Suprapubic skin (tissue), 4 donors: Measurements from ENCODE around the gene WDR5. TPM values are rescaled to one million over a fixed set of nuclear protein-coding genes. Genes with fewer than 3 reads are reported as not detected.
"Not testable (repeated sequence)": the region's sequence is repeated elsewhere in the genome, so short reads cannot be mapped to it uniquely, and the experiment has no call there.

Experiments used
- DNase-seq, 2 donors: peaks; one replicate each; pipeline ENCODE4 v3.0.0-alpha.2; 2019; ENCODE audit warnings: low spot score in 2 of 2
- H3K27ac ChIP-seq: fragments of 200-600 bp; sonication (generic); one replicate; pipeline ENCODE4 v1.5.1; 2019
- H3K27me3 ChIP-seq: fragments of 200-600 bp; sonication (generic); one replicate; pipeline ENCODE4 v1.5.1; 2019
- H3K36me3 ChIP-seq: fragments of 200-600 bp; sonication (generic); one replicate; pipeline ENCODE4 v1.5.1; 2019
- H3K4me1 ChIP-seq: fragments of 200-600 bp; sonication (generic); one replicate; pipeline ENCODE4 v1.5.1; 2019
- H3K4me3 ChIP-seq: fragments of 200-600 bp; sonication (generic); one replicate; pipeline ENCODE4 v1.5.1; 2019; ENCODE audit warnings: mild to moderate bottlenecking
- H3K9me3 ChIP-seq: fragments of 200-600 bp; sonication (generic); one replicate; pipeline ENCODE4 v1.5.1; 2019
- CTCF ChIP-seq, 2 donors: fragments of 200-600 bp in 1 of 2; fragments of 450-650 bp in 1 of 2; sonication (generic) in 1 of 2; IDR thresholded peaks; one replicate each; pipeline ENCODE4 v1.5.1; 2016 to 2019; ENCODE audit warnings: antibody characterized with exemption in 2 of 2, mild to moderate bottlenecking in 1 of 2, moderate library complexity in 1 of 2
- EP300 ChIP-seq: sonication (generic); formaldehyde crosslinking; IDR thresholded peaks from one replicate; pipeline ENCODE4 v1.6.1; 2017; ENCODE audit warnings: antibody characterized with exemption
- POLR2A ChIP-seq, 2 donors: fragments of 450-650 bp; IDR thresholded peaks; one replicate each; pipeline ENCODE4 v1.6.1; 2017; ENCODE audit warnings: antibody characterized with exemption in 2 of 2, mild to moderate bottlenecking in 2 of 2, moderate library complexity in 2 of 2
- POLR2AphosphoS5 ChIP-seq, 3 donors: sonication (generic); formaldehyde crosslinking; IDR thresholded peaks; one replicate each; pipeline ENCODE4 v1.6.1; 2017; ENCODE audit warnings: antibody characterized with exemption in 3 of 3
- WGBS: methylation state at CpG from one replicate; pipeline ENCODE4 v1.1.5; 2018; 5-methylcytosine and 5-hydroxymethylcytosine counted together
- total RNA-seq, 4 donors: library from RNA; depleted of rRNA; stranded (reverse); fragments of >200 nt; gene quantifications; one replicate each; pipeline ENCODE4 v1.1.0, GENCODE V29; 2016

The WDR5 gene
- total RNA-seq, 4 donors from 2014 or later: 21.7 to 37.8 (median 26.5) TPM

GRCh38 chr9:134101623-134102149, 34.2 kb upstream of the WDR5 start:
- Histone ChIP-seq H3K9me3 (no peaks in the 10 kb centered on the region), H3K36me3 (no peaks in the 10 kb centered on the region), H3K27ac (no peak overlapping the region), H3K4me1 (no peaks in the 10 kb centered on the region), H3K4me3 (no peak overlapping the region), H3K27me3 (peaks cover 25% of the 10 kb centered on the region)
- WGBS: 73% methylated on average over 8 of the region's 11 CpGs
- no peak for TF ChIP-seq CTCF (IDR thresholded peaks at IDR 0.05)
- no peak for TF ChIP-seq POLR2A (IDR thresholded peaks at IDR 0.05)
- TF ChIP-seq EP300: no peak
- no peak for TF ChIP-seq POLR2AphosphoS5 (IDR thresholded peaks at IDR 0.05)
- no peak for DNase-seq

GRCh38 chr9:134103391-134103998, 32.4 kb upstream of the WDR5 start:
- WGBS: 71% methylated on average over 5 of the region's 5 CpGs
- H3K4me3 ChIP-seq: no peak overlapping the region
- no peak for TF ChIP-seq POLR2AphosphoS5 (IDR thresholded peaks at IDR 0.05)
- TF ChIP-seq POLR2A (IDR thresholded peaks at IDR 0.05): no peak
- no peak for TF ChIP-seq CTCF (IDR thresholded peaks at IDR 0.05)
- no peak for TF ChIP-seq EP300
- no peaks in the 10 kb centered on the region for H3K36me3 ChIP-seq
- DNase-seq: no peak
- peaks cover 25% of the 10 kb centered on the region for H3K27me3 ChIP-seq
- no peaks in the 10 kb centered on the region for H3K4me1 ChIP-seq
- H3K27ac ChIP-seq: no peak overlapping the region
- H3K9me3 ChIP-seq: no peaks in the 10 kb centered on the region

DNA sequence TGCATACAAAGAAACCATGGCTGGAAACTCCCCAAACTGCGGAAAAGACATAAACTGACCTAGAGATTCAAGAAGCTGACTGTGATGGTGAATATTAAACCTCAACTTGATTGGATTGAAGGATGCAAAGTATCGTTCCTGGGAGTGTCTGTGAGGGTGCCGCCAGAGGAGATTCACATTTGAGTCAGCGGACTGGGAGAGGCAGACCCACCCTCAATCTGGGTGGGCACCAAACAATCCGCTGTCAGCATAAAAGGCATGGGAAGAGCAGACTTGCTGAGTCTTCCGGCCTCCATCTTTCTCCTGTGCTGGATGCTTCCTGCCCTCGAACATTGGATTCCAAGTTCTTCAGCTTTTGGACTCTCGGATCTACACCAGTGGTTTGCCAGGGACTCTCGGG, 24.8 kb upstream of the WDR5 start:
- TF ChIP-seq POLR2A (IDR thresholded peaks at IDR 0.05): no peak
- no peak for TF ChIP-seq POLR2AphosphoS5 (IDR thresholded peaks at IDR 0.05)
- TF ChIP-seq EP300: no peak
- TF ChIP-seq CTCF (IDR thresholded peaks at IDR 0.05): no peak
- no peaks in the 10 kb centered on the region for H3K4me1 ChIP-seq
- H3K27ac ChIP-seq: no peak overlapping the region
- DNase-seq: no peak
- WGBS: 85% methylated on average over 8 of the region's 9 CpGs
- no peaks in the 10 kb centered on the region for H3K9me3 ChIP-seq
- H3K36me3 ChIP-seq: no peaks in the 10 kb centered on the region
- H3K4me3 ChIP-seq: no peak overlapping the region
- no peaks in the 10 kb centered on the region for H3K27me3 ChIP-seq

DNA sequence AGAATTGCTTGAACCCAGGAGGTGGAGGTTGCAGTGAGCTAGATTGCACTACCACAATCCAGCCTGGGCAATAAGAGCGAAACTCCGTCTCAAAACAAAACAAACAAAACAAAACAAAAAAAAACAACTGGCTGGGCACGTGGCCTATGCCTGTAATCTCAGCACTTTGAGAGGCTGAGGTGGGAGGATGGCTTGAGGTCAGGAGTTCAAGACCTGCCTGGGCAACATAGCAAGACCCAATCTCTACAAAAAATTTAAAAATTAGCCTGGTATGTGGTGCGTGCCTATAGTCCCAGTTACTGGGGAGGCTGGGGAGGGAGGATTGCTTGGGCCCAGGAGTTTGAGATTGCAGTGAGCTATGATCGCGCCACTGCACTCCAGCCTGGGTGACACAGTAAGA, 23.3 kb upstream of the WDR5 start:
- no peak for DNase-seq
- 92% methylated on average over 6 of the region's 6 CpGs for WGBS
- H3K27ac ChIP-seq: no peak overlapping the region
- no peak overlapping the region for H3K4me3 ChIP-seq
- H3K4me1 ChIP-seq: no peaks in the 10 kb centered on the region
- no peaks in the 10 kb centered on the region for H3K36me3 ChIP-seq
- TF ChIP-seq POLR2AphosphoS5 (IDR thresholded peaks at IDR 0.05) (no peak), CTCF (IDR thresholded peaks at IDR 0.05) (no peak), POLR2A (IDR thresholded peaks at IDR 0.05) (no peak), EP300 (no peak)
- no peaks in the 10 kb centered on the region for H3K27me3 ChIP-seq
- H3K9me3 ChIP-seq: no peaks in the 10 kb centered on the region

- not testable (repeated sequence) for DNase-seq, H3K4me1 ChIP-seq, H3K27ac ChIP-seq, H3K4me3 ChIP-seq, H3K27me3 ChIP-seq, H3K36me3 ChIP-seq, H3K9me3 ChIP-seq
- 99% methylated on average over 10 of the region's 26 CpGs for WGBS
Measured at GRCh38 chr9:134118972-134119371, 16.9 kb upstream of the WDR5 start.

DNA sequence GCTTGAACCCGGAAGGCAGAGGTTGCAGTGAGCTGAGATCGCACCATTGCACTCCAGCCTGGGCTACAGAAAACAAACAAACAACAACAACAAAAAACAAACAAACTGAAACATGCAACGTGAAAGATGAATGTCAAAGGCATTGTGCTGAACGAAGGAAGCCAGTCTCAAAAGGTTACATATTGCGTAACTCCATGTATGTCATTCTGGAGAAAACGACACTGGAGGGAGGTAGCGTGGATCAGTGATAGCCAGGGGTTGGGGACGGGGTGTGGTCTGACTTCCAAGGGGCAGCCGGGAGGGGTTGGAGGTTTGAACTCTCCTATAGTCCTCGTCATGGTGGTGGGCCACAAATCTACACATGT, 12.1 kb upstream of the WDR5 start:
- no peaks in the 10 kb centered on the region for H3K27me3 ChIP-seq
- TF ChIP-seq EP300: no peak
- no peak for TF ChIP-seq CTCF (IDR thresholded peaks at IDR 0.05)
- no peak for TF ChIP-seq POLR2AphosphoS5 (IDR thresholded peaks at IDR 0.05)
- TF ChIP-seq POLR2A (IDR thresholded peaks at IDR 0.05): no peak
- DNase-seq: no peak
- H3K4me3 ChIP-seq: no peak overlapping the region
- no peak overlapping the region for H3K27ac ChIP-seq
- 76% methylated on average over 10 of the region's 10 CpGs for WGBS
- no peaks in the 10 kb centered on the region for H3K4me1 ChIP-seq
- H3K9me3 ChIP-seq: no peaks in the 10 kb centered on the region
- no peaks in the 10 kb centered on the region for H3K36me3 ChIP-seq
